ENCODE measurements around the gene CPA1. TPM values are rescaled to one million over a fixed set of nuclear protein-coding genes. Genes with fewer than 3 reads are reported as not detected.

Gene CPA1
- total RNA-seq, 1 experiment from 2014 or later, result not detected

DNA sequence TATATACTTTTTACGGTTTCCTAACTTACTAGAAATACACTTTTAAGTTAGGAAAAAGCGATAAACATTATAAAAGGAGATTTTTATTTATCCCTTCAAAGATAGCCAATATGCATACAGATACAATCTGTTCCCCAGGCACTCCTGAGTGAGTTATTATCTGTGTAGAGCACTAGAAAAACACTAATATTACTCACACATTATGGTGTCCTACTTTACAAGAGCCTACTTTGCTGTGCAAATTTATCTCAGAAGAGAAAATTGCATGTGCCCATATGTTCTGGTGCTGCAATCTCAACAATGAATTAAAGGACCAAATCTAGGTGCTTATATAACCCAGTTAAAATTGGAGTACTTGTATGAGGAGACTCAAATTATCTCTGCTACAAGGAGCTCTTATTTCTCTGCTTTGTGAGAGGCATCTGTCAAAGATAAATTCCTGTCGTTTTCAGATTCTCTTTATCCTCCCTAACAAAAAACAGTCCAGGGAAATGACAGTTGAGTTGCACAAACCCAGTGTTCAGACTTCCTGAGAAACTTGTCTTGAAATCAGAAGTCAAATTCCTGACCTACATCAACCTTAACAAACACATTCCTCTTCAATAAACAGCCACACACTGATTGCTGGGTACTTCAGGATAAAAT lies 28.9 kb downstream of the CPA1 start:
- DNase-seq, result no peak
- intact Hi-C loops (cut with micrococcal nuclease; ENCODE audit: unreplicated experiment), result no loop called here
- H3K4me3 ChIP-seq (ENCODE audit: low read depth, low read length), result no peak overlapping the region
- Mint-ChIP-seq H3K4me3 (ENCODE audit: unreplicated experiment) (no peak overlapping the region), H3K27ac (ENCODE audit: unreplicated experiment) (no peak overlapping the region), H3K27me3 (ENCODE audit: insufficient read depth, unreplicated experiment) (no peaks in the 10 kb centered on the region), H3K4me1 (ENCODE audit: low read depth, unreplicated experiment) (peaks cover 15% of the 10 kb centered on the region), H3K9me3 (ENCODE audit: unreplicated experiment) (no peaks in the 10 kb centered on the region), H3K36me3 (ENCODE audit: insufficient read depth, unreplicated experiment) (no peaks in the 10 kb centered on the region)
- H3K36me3 ChIP-seq (ENCODE audit: control insufficient read depth, insufficient read depth, low read length), result no peaks in the 10 kb centered on the region
- H3K9me3 ChIP-seq, result no peaks in the 10 kb centered on the region
- POLR2A ChIA-PET, result no interaction called here
- TF ChIP-seq, protein P1, sequence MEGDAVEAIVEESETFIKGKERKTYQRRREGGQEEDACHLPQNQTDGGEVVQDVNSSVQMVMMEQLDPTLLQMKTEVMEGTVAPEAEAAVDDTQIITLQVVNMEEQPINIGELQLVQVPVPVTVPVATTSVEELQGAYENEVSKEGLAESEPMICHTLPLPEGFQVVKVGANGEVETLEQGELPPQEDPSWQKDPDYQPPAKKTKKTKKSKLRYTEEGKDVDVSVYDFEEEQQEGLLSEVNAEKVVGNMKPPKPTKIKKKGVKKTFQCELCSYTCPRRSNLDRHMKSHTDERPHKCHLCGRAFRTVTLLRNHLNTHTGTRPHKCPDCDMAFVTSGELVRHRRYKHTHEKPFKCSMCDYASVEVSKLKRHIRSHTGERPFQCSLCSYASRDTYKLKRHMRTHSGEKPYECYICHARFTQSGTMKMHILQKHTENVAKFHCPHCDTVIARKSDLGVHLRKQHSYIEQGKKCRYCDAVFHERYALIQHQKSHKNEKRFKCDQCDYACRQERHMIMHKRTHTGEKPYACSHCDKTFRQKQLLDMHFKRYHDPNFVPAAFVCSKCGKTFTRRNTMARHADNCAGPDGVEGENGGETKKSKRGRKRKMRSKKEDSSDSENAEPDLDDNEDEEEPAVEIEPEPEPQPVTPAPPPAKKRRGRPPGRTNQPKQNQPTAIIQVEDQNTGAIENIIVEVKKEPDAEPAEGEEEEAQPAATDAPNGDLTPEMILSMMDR (IDR thresholded peaks at IDR 0.05; ENCODE audit: insufficient read depth in 1 of 2, low read depth in 1 of 2, low read length in 1 of 2, severe bottlenecking in 1 of 2, unreplicated experiment in 1 of 2), result no peak
- H3K27me3 ChIP-seq (replicated peaks; ENCODE audit: control insufficient read depth, insufficient read depth, low read length), result no peaks in the 10 kb centered on the region
- CTCF ChIA-PET, result no interaction called here
- peaks cover 24% of the 10 kb centered on the region for H3K4me1 ChIP-seq
- BruUV-seq (replicated peaks), result no TSS peak

DNA sequence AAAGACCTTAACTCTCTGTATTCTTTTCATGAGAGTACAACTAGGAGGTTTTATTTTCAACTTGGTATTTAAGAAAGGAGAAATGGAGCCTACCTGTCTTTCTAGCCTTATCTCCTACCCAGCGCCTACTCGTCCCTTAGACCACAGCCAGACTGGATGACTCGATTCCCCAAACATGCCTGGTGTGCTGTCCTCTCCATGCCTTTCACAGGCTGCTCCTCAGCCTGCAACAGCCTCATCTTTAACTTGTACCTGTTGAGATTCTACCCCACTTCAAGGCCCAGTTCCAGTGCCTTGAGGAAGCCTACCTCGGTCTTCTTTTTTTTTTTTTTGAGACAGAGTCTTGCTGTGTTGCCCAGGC lies 29.4 kb downstream of the CPA1 start:
- Mint-ChIP-seq H3K36me3 (ENCODE audit: insufficient read depth, unreplicated experiment) (no peaks in the 10 kb centered on the region), H3K27ac (ENCODE audit: unreplicated experiment) (no peak overlapping the region), H3K4me1 (ENCODE audit: low read depth, unreplicated experiment) (peaks cover 15% of the 10 kb centered on the region), H3K9me3 (ENCODE audit: unreplicated experiment) (no peaks in the 10 kb centered on the region), H3K27me3 (ENCODE audit: insufficient read depth, unreplicated experiment) (no peaks in the 10 kb centered on the region), H3K4me3 (ENCODE audit: unreplicated experiment) (no peak overlapping the region)
- DNase-seq, result no peak
- Histone ChIP-seq H3K4me3 (ENCODE audit: low read depth, low read length) (no peak overlapping the region), H3K36me3 (ENCODE audit: control insufficient read depth, insufficient read depth, low read length) (no peaks in the 10 kb centered on the region), H3K4me1 (peaks cover 24% of the 10 kb centered on the region), H3K9me3 (no peaks in the 10 kb centered on the region), H3K27me3 (replicated peaks; ENCODE audit: control insufficient read depth, insufficient read depth, low read length) (no peaks in the 10 kb centered on the region)
- CTCF ChIA-PET, result no interaction called here
- intact Hi-C loops (cut with micrococcal nuclease; ENCODE audit: unreplicated experiment), result no loop called here
- TF ChIP-seq, protein P1 (IDR thresholded peaks at IDR 0.05; ENCODE audit: insufficient read depth in 1 of 2, low read depth in 1 of 2, low read length in 1 of 2, severe bottlenecking in 1 of 2, unreplicated experiment in 1 of 2), result no peak
- POLR2A ChIA-PET, result no interaction called here
- no TSS peak for BruUV-seq (replicated peaks)

DNA sequence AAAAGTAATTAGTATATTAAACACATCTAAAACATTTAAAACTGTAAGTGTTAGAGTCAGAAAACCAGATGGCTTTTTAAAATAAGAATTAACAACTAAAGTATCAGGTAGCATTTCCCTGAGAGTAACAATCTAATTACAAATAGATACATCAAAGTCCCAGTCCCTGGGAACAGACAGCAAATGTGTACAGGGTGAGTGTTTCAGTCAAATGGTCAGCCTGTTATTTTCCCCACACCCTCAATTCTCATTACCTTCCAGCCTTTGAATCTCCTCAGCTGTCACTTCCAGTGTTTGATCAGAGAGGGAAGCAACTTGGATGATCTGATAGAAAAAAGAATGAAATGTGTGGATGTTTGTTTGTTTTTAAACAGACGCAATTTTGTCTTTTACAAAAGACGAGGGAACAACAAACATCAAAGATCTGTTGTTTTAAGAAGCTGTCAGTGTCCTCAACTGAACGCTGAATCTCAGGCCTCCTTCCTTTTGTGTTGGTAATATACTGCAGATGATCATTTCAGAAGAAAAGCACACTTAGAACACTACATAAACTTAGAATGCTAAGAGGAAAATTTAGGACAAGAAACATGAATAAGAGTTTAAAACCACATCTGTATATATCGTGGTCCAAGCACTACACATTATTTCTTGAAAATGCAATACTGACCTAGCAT lies 30.7 kb downstream of the CPA1 start:
- intact Hi-C loops (cut with micrococcal nuclease; ENCODE audit: unreplicated experiment), result no loop called here
- Mint-ChIP-seq H3K4me1 (ENCODE audit: low read depth, unreplicated experiment) (peaks cover 15% of the 10 kb centered on the region), H3K27ac (ENCODE audit: unreplicated experiment) (no peak overlapping the region), H3K9me3 (ENCODE audit: unreplicated experiment) (no peaks in the 10 kb centered on the region), H3K36me3 (ENCODE audit: insufficient read depth, unreplicated experiment) (no peaks in the 10 kb centered on the region), H3K4me3 (ENCODE audit: unreplicated experiment) (no peak overlapping the region), H3K27me3 (ENCODE audit: insufficient read depth, unreplicated experiment) (no peaks in the 10 kb centered on the region)
- CTCF ChIA-PET, result no interaction called here
- TF ChIP-seq, protein P1 (IDR thresholded peaks at IDR 0.05; ENCODE audit: insufficient read depth in 1 of 2, low read depth in 1 of 2, low read length in 1 of 2, severe bottlenecking in 1 of 2, unreplicated experiment in 1 of 2), result no peak
- Histone ChIP-seq H3K27me3 (replicated peaks; ENCODE audit: control insufficient read depth, insufficient read depth, low read length) (no peaks in the 10 kb centered on the region), H3K36me3 (ENCODE audit: control insufficient read depth, insufficient read depth, low read length) (no peaks in the 10 kb centered on the region), H3K4me3 (ENCODE audit: low read depth, low read length) (no peak overlapping the region), H3K4me1 (peaks cover 24% of the 10 kb centered on the region), H3K9me3 (no peaks in the 10 kb centered on the region)
- DNase-seq, result no peak
- POLR2A ChIA-PET, result no interaction called here
- BruUV-seq (replicated peaks), result no TSS peak
